ENCODE measurements around the gene OR4C12.
"Not testable (repeated sequence)": the region's sequence is repeated elsewhere in the genome, so short reads cannot be mapped to it uniquely, and the experiment has no call there.

DNA sequence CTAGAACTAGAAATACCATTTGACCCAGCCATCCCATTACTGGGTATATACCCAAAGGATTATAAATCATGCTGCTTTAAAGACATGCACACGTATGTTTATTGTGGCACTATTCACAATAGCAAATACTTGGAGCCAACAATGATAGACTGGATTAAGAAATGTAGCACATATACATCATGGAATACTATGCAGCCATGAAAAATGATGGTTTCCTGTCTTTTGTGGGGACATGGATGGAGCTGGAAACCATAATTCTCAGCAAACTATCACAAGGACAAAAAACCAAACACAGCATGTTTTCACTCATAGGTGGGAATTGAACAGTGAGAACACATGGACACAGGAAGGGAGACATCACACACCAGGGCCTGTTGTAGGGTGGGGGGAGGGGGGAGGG, 33.6 kb downstream of the OR4C12 start:
- not testable (repeated sequence) for TF ChIP-seq MCM3 (IDR thresholded peaks at IDR 0.05); NELFE (IDR thresholded peaks at IDR 0.05; ENCODE audit: insufficient read depth, insufficient read length); CBX3 (IDR thresholded peaks at IDR 0.05; ENCODE audit: borderline replicate concordance in 1 of 2, low read length in 2 of 2); YY1 (IDR thresholded peaks at IDR 0.05; ENCODE audit: borderline replicate concordance in 1 of 3, control insufficient read depth in 1 of 3, extremely low read depth in 1 of 3, insufficient read depth in 3 of 3, insufficient read length in 1 of 3, insufficient replicate concordance in 2 of 3, low read depth in 1 of 3, low read length in 2 of 3); EZH2 (IDR thresholded peaks at IDR 0.05; ENCODE audit: borderline replicate concordance, low read depth, low read length); ZEB2 (IDR thresholded peaks at IDR 0.05); ZNF75A (CRISPR knock-in tag; IDR thresholded peaks at IDR 0.05); ZFPM2 (CRISPR knock-in tag; IDR thresholded peaks at IDR 0.05); ZNF561 (CRISPR knock-in tag; conservative IDR thresholded peaks at IDR 0.05); POLR2AphosphoS5 (IDR thresholded peaks at IDR 0.05; ENCODE audit: control insufficient read depth, insufficient read depth, low read depth, low read length)
- TF ChIP-seq, protein P1, sequence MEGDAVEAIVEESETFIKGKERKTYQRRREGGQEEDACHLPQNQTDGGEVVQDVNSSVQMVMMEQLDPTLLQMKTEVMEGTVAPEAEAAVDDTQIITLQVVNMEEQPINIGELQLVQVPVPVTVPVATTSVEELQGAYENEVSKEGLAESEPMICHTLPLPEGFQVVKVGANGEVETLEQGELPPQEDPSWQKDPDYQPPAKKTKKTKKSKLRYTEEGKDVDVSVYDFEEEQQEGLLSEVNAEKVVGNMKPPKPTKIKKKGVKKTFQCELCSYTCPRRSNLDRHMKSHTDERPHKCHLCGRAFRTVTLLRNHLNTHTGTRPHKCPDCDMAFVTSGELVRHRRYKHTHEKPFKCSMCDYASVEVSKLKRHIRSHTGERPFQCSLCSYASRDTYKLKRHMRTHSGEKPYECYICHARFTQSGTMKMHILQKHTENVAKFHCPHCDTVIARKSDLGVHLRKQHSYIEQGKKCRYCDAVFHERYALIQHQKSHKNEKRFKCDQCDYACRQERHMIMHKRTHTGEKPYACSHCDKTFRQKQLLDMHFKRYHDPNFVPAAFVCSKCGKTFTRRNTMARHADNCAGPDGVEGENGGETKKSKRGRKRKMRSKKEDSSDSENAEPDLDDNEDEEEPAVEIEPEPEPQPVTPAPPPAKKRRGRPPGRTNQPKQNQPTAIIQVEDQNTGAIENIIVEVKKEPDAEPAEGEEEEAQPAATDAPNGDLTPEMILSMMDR (IDR thresholded peaks at IDR 0.05 in 2 of 3, conservative IDR thresholded peaks at IDR 0.05 in 1 of 3; ENCODE audit: insufficient read depth in 2 of 3, low read depth in 1 of 3, low read length in 3 of 3), result not testable (repeated sequence)
- TF ChIP-seq, protein P2, sequence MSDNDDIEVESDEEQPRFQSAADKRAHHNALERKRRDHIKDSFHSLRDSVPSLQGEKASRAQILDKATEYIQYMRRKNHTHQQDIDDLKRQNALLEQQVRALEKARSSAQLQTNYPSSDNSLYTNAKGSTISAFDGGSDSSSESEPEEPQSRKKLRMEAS (CRISPR knock-in tag; IDR thresholded peaks at IDR 0.05), result not testable (repeated sequence)

All from K562 (cell line).